Measurements from ENCODE around the gene FCRL1. TPM values are rescaled to one million over a fixed set of nuclear protein-coding genes. Genes with fewer than 3 reads are reported as not detected.

Gene FCRL1
- total and polyA plus RNA-seq, 2 of the 8 experiments (the other 6 are each of a cell fraction or from before 2014, with no cell fraction given): not detected

DNA sequence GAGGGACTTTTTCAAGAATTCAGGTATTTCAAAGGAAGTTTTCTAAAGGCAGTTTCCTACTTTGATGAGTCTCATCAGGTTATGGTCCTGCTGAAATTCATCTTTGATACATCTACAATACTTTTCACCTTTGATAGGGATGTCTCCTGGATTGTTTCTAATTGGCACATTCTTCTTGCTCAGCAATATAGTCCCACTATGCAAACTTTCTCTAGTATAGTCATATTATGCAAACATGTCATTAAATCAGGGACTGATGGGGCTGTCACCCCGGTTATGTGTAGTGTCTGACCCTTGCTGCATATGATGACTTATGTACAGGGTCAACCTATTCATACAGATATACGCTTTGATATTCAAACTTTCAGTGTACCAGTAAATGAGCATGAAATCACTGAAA, 379 bp upstream of the FCRL1 start:
- H2BK15ac ChIP-seq (ENCODE audit: low read length): no peak overlapping the region
- no peak for FAIRE-seq
- POLR2A ChIA-PET (ENCODE audit: partially characterized antibody): interaction anchor here (1.3 kb wide), 1 partner anchor 14 kb away, joined by 4 read pairs; no protein-coding TSS in a partner anchor
- TF ChIP-seq HDAC6 (IDR thresholded peaks at IDR 0.05; ENCODE audit: low read depth, low read length) (no peak), MAFK (IDR thresholded peaks at IDR 0.05; ENCODE audit: low read depth, low read length) (no peak), ZNF274 (IDR thresholded peaks at IDR 0.05; ENCODE audit: borderline replicate concordance, extremely low read depth, low read length) (no peak), SUZ12 (IDR thresholded peaks at IDR 0.05; ENCODE audit: low read length) (no peak), RAD21 (IDR thresholded peaks at IDR 0.05 in 1 of 2, conservative IDR thresholded peaks at IDR 0.05 in 1 of 2; ENCODE audit: low read depth in 2 of 2, low read length in 2 of 2) (no peak), RBBP5 (IDR thresholded peaks at IDR 0.05; ENCODE audit: borderline replicate concordance, low read depth, low read length) (no peak), CHD2 (IDR thresholded peaks at IDR 0.05; ENCODE audit: low read length) (no peak), TEAD4 (IDR thresholded peaks at IDR 0.05; ENCODE audit: low read depth, low read length) (no peak)
- TF ChIP-seq, protein P1, sequence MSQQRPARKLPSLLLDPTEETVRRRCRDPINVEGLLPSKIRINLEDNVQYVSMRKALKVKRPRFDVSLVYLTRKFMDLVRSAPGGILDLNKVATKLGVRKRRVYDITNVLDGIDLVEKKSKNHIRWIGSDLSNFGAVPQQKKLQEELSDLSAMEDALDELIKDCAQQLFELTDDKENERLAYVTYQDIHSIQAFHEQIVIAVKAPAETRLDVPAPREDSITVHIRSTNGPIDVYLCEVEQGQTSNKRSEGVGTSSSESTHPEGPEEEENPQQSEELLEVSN (IDR thresholded peaks at IDR 0.05): no peak
- TF ChIP-seq, protein P2, sequence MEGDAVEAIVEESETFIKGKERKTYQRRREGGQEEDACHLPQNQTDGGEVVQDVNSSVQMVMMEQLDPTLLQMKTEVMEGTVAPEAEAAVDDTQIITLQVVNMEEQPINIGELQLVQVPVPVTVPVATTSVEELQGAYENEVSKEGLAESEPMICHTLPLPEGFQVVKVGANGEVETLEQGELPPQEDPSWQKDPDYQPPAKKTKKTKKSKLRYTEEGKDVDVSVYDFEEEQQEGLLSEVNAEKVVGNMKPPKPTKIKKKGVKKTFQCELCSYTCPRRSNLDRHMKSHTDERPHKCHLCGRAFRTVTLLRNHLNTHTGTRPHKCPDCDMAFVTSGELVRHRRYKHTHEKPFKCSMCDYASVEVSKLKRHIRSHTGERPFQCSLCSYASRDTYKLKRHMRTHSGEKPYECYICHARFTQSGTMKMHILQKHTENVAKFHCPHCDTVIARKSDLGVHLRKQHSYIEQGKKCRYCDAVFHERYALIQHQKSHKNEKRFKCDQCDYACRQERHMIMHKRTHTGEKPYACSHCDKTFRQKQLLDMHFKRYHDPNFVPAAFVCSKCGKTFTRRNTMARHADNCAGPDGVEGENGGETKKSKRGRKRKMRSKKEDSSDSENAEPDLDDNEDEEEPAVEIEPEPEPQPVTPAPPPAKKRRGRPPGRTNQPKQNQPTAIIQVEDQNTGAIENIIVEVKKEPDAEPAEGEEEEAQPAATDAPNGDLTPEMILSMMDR (IDR thresholded peaks at IDR 0.05; ENCODE audit: control extremely low read depth in 1 of 3, insufficient read depth in 1 of 3, low read depth in 1 of 3, low read length in 3 of 3): no peak

More for the DNA sequence above, 379 bp upstream of the FCRL1 start:
- H3K56ac ChIP-seq (replicated peaks; ENCODE audit: insufficient read length, low read depth, low read length): no peak overlapping the region
- H2BK5ac ChIP-seq (ENCODE audit: low read depth, low read length): no peak overlapping the region
- no peak overlapping the region for H3K4me2 ChIP-seq (ENCODE audit: insufficient read depth in 1 of 2, low read depth in 2 of 2, low read length in 2 of 2)
- no peaks in the 10 kb centered on the region for H3K9me3 ChIP-seq (ENCODE audit: insufficient read depth in 2 of 2, low read depth in 1 of 2, low read length in 1 of 2)
- H4K8ac ChIP-seq (ENCODE audit: extremely low read depth, insufficient read depth, low read length): no peak overlapping the region
- H3K18ac ChIP-seq (ENCODE audit: extremely low read depth, low read length): no peak overlapping the region
- no peak overlapping the region for H3K14ac ChIP-seq (ENCODE audit: insufficient read length)
- DNase-seq (ENCODE audit: low read depth in 1 of 2, low spot score in 2 of 2): no peak
- H2AK5ac ChIP-seq (ENCODE audit: low read depth, low read length): no peak overlapping the region
- H3K27ac ChIP-seq (ENCODE audit: low read depth, low read length): no peak overlapping the region
- no peak overlapping the region for H2BK120ac ChIP-seq (replicated peaks; ENCODE audit: low read depth, low read length)
- no peak overlapping the region for H4K91ac ChIP-seq (replicated peaks; ENCODE audit: insufficient read length, low read length)
- H3K9ac ChIP-seq (replicated peaks in 1 of 4; ENCODE audit: extremely low read depth in 1 of 4, low read depth in 3 of 4, low read length in 3 of 4): no peak overlapping the region
- H3K23ac ChIP-seq (ENCODE audit: insufficient read length): no peak overlapping the region
- H3K4ac ChIP-seq (replicated peaks; ENCODE audit: insufficient read length, low read depth, low read length): no peak overlapping the region
- no peaks in the 10 kb centered on the region for H3K79me1 ChIP-seq (ENCODE audit: low read depth, low read length)
- H2BK12ac ChIP-seq (ENCODE audit: low read depth, low read length): no peak overlapping the region
- no peak overlapping the region for H3K4me3 ChIP-seq (ENCODE audit: extremely low read depth in 1 of 4, insufficient read depth in 2 of 4, low read depth in 3 of 4, low read length in 4 of 4)
- no peaks in the 10 kb centered on the region for H3K27me3 ChIP-seq (replicated peaks in 1 of 4; ENCODE audit: control insufficient read depth in 3 of 4, extremely low read depth in 1 of 4, insufficient read depth in 3 of 4, low read length in 3 of 4)
- no peaks in the 10 kb centered on the region for H3K79me2 ChIP-seq (ENCODE audit: control insufficient read depth in 1 of 2, insufficient read depth in 2 of 2, low read length in 2 of 2)
- H4K5ac ChIP-seq (ENCODE audit: insufficient read length, low read depth, low read length): no peak overlapping the region
- H2BK20ac ChIP-seq (ENCODE audit: low read length): no peak overlapping the region
- CTCF ChIA-PET (ENCODE audit: partially characterized antibody): interaction anchor here (0.9 to 1.2 kb wide), 2 partner anchors 10 to 130 kb away, joined by 3 to 4 read pairs; no protein-coding TSS in a partner anchor
- WGBS, 2 experiments (ENCODE audit: extremely low coverage in 1 of 2, insufficient coverage in 1 of 2, insufficient read length in 1 of 2, insufficient replicate concordance in 2 of 2, low coverage in 1 of 2, low lambda C conversion rate in 2 of 2, missing lambda C conversion rate in 1 of 2): 88% methylated on average over 2 of the region's 2 CpGs; no CpG with 5 or more reads in 1 of the 2 experiments
- H3K4me1 ChIP-seq (replicated peaks in 1 of 4; ENCODE audit: control insufficient read depth in 3 of 4, insufficient read depth in 4 of 4, low read length in 3 of 4): no peaks in the 10 kb centered on the region
- no peaks in the 10 kb centered on the region for H3K36me3 ChIP-seq (ENCODE audit: control insufficient read depth in 2 of 4, insufficient read depth in 4 of 4, low read length in 3 of 4)
- no peak overlapping the region for H2AFZ ChIP-seq (ENCODE audit: low read length)
- H4K20me1 ChIP-seq (replicated peaks in 1 of 2; ENCODE audit: control insufficient read depth in 1 of 2, insufficient read depth in 2 of 2, low read length in 2 of 2): no peaks in the 10 kb centered on the region
- no peaks in the 10 kb centered on the region for H3K23me2 ChIP-seq (ENCODE audit: low read depth, low read length)

Data from H1 (cell line).